Ovary (tissue), 3 donors: ENCODE data around the gene RIN3.

Experiments used
- CTCF ChIP-seq, 3 donors: fragments of 450-650 bp in 2 of 3; fragments of 200-600 bp in 1 of 3; IDR thresholded peaks; one replicate each; pipeline versions ENCODE4 v1.5.1 to v1.8.0; 2016 to 2022; ENCODE audit warnings: antibody characterized with exemption in 3 of 3, mild to moderate bottlenecking in 1 of 3
- EP300 ChIP-seq: sonication (generic); formaldehyde crosslinking; IDR thresholded peaks from one replicate; pipeline ENCODE4 v1.6.1; 2017; ENCODE audit warnings: antibody characterized with exemption
- POLR2A ChIP-seq: fragments of 450-650 bp; IDR thresholded peaks from one replicate; pipeline ENCODE4 v1.6.1; 2017; ENCODE audit warnings: antibody characterized with exemption, mild to moderate bottlenecking, moderate library complexity
- donor health status: DM: no; HTN: no; CAD: no.

- TF ChIP-seq CTCF (IDR thresholded peaks at IDR 0.05) (no peak), POLR2A (no peak), EP300 (no peak)
These were observed 25.8 kb downstream of the RIN3 start for GRCh38 chr14:92539419-92539818.
